Stimulated activated CD8-positive, alpha-beta memory T cell treated with anti-CD3 and anti-CD28 coated beads, Interleukin-7, amount 100 ng/mL, for 48 hours (primary cell): Measurements from ENCODE around the gene WFDC10B.
"Not testable (repeated sequence)": the region's sequence is repeated elsewhere in the genome, so short reads cannot be mapped to it uniquely, and the experiment has no call there.

ENCODE experiments used
- DNase-seq, 2 donors: peaks; one replicate each; pipeline ENCODE4 v3.0.0-alpha.2; 2020; ENCODE audit warnings: low read depth in 1 of 2; ENCODE audit errors: extremely low read depth in 1 of 2

WFDC10B gene

DNA sequence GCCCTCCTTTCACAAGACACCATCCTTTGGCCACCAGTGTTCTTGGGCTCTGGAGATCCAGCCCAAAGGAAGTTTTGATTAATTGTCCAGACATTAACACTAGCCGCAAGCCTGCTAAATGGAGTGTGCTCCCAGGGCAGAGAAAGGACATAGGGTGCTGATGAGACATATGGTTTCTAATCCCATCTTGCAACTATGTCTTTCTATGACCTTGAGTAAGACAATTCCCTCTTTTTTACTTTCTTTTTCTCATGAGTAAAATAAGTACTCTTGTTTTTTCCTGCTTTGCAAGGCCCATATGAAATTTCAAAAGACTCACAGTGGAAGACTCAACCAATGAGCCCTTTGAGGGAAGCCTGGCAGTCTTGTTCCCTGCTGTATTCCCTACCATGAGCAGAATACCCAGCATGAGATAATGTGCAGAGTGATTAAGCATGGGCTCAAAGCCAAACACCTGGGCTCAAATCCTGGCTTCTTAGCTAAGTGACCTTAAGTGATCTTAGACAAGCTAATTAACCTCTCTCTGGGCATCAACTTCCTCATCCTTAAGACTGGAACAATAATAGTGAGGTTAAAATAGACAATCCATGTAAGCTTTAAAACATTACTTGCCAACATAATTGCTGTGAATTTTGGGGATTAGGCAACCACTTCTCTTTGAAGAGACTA, at the start of gene WFDC10B:
Gene WFDC10B (minus strand): TSS at position 51 of the 669 bp plus-strand sequence. CDS start 19,027 bp downstream, outside the sequence.
- DNase-seq, result no peak

DNA sequence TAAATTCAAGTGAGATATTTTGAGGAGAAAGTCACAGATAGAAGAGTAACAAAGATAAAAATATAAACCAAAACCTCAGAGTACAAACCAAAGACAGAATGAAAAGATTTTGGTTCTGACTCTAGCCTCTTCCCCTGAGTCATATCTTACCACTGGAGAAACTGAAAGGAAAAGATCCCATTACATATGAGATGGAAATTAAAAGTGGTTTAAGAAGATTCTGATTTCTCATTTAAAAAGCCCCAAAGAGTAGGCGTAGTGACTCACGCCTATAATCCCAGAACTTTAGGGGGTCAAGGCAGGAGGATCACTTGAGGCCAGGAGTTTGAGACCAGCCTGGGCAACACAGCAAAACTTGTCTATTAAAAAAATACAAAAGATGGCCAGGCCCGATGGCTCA, 47.9 kb upstream of the WFDC10B start:
- peak in 1 of 2 donors; percentile 2 for DNase-seq

DNA sequence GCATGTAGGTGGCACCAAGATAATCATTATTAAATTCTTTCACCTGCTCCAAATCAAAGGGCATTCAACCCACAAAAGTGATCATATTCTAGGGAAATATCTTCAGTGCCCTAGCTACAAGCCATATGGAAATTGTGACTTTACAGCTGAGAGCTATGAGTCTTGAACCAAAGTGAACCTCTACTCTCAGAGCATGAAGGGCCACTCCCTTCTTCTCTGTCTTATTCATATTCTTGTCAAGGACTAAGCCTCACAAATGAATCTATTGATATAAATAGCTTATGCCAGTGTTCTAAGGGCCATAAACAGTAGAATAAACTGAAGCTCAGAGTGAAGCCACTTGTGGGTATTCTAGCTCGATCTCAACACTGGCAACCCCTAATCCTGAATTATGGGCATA, 46.9 kb upstream of the WFDC10B start:
- DNase-seq, result no peak

DNA sequence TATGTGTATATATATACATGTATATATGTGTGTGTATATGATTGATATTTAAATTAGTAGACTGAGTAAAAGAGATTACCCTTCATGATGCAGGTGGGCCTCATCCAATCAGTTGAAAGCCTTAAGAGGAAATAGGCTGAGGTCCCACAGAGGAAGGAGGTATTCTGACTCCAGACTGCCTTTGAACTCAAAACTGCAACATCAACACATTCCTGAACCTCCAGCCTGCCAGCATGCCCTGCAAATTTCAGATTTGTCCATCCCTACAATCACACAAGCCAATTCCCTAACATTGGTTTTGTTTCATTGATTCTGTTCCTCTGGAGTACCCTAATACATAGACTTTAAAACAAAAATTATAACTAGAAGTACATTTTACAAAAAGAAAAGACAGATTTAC, 40.2 kb upstream of the WFDC10B start:
- DNase-seq, result no peak

GRCh38 chr20:45742596-45742995, 37.8 kb upstream of the WFDC10B start:
- no peak for DNase-seq

GRCh38 chr20:45735988-45736387, 31.2 kb upstream of the WFDC10B start:
- no peak for DNase-seq

- no peak for DNase-seq
Observed at GRCh38 chr20:45735552-45735951, 30.7 kb upstream of the WFDC10B start.

- no peak for DNase-seq
Observed at GRCh38 chr20:45732199-45732598, 27.4 kb upstream of the WFDC10B start.

DNA sequence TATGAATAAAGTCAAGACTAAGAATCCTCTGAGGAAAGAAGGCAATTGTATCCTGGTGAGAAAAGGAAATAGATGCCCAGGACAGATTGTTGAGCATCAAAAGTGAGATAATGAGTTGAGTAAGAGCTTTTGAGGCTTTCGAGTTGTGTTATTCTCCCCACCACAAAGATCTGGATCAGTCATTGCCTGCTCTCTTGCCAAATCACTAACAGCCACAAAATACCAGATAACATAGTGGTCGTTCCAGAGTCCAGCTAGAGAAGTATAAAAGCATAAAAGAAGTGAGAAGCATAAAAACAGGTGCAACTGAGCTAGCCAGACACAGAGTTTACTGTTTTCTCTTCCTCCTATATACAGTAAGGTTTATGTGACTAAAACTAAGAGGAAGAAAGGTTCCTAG, 22.2 kb upstream of the WFDC10B start:
- no peak for DNase-seq

DNA sequence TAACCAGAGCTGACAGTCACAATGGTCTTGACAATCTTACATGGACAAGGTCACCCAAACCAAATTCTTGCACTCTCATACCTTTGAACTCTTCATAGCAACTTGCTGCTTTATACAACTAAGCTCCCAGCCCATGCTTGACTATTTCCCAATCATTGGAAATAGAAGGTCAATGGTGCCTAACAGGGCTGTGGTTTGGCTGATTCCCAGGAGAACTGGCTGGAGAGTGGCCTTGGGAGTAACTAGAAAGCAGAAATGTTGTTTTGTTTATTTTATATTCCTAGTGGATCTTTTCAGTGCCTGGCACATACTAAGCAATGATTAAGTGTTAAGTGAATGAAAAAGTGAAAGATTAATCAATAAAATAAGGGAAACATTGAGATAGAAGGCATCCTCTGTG, 20.3 kb upstream of the WFDC10B start:
- no peak for DNase-seq

GRCh38 chr20:45722047-45722446, 17.2 kb upstream of the WFDC10B start, which contains the start of gene SPINT4:
SPINT4 (plus strand) TSS chr20:45722347; CDS start chr20:45722368, 21 bp downstream.
- DNase-seq, result no peak

DNA sequence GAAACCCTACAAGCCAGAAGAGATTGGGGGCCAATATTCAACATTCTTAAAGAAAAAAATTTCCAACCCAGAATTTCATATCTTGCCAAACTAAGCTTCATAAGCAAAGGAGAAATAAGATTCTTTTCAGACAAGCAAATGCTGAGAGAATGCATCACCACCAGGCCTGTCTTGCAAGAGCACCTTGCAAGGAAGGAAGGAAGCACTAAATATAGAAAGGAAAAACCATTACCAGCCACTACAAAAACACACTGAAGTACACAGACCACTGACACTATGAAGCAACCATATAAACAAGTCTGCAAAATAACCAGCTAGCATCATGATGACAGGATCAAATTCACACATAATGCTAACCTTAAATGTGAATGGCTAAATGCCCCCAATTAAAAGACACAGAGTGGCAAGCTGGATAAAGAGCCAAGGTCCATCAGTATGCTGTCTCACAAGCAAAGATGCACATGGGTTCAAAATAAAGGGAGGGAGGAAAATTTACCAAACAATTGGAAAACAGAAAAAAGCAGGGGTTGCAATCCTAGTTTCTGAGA, 11.4 kb upstream of the WFDC10B start:
- DNase-seq, result not testable (repeated sequence)

GRCh38 chr20:45701873-45702272, 2.9 kb downstream of the WFDC10B start, which contains the start of gene WFDC13:
WFDC13 (plus strand) TSS chr20:45702038; CDS start chr20:45702124, 86 bp downstream.
- DNase-seq, result no peak

DNA sequence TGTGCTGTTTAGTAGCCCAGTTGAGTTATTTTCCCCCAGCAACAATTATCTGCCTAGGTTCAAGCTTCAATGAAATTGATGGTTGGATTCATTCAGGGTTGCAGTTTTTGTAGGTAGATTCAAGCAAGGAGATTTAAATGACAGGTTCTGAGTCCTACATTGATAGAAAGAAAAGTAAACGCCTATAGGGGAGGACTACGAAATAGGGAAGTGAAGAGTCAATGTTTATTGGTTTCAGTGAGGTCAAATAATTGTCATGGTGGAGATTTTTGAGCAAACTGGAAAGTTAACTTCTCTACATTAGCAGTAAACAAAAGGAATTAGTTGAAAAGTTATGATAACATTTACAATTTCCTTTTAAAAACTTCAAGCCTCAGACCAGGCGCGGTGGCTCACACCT, 3.7 kb downstream of the WFDC10B start:
- no peak for DNase-seq

DNA sequence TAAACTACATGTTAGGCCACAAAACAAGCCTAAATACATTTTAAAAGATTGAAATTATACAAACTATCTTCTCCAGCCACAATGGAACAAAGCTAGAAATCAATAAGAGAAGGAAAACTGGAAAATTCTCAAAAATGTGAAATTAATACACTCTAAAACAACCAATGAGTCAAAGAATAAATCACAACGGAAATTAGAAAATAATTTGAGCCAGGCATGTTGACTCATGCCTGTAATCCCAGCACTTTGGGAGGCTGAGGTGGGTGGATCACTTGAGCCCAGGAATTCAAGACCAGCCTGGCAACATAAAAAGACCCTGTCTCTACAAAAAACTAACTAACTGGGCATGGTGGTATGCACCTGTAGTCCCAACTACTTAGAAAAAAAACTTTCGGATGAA, 9.3 kb downstream of the WFDC10B start:
- no peak for DNase-seq

DNA sequence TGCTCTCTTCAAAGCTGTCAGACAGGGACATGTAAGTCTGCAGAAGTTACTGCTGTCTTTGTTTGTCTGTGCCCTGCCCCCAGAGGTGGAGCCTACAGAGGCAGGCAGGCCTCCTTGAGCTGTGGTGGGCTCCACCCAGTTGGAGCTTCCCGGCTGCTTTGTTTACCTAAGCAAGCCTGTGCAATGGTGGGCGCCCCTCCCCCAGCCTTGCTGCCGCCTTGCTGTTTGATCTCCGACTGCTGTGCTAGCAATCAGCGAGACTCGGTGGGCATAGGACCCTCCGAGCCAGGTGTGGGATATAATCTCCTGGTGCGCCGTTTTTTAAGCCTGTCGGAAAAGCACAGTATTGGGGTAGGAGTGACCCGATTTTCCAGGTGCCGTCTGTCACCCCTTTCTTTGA, 11.5 kb downstream of the WFDC10B start:
- DNase-seq, result not testable (repeated sequence)

DNA sequence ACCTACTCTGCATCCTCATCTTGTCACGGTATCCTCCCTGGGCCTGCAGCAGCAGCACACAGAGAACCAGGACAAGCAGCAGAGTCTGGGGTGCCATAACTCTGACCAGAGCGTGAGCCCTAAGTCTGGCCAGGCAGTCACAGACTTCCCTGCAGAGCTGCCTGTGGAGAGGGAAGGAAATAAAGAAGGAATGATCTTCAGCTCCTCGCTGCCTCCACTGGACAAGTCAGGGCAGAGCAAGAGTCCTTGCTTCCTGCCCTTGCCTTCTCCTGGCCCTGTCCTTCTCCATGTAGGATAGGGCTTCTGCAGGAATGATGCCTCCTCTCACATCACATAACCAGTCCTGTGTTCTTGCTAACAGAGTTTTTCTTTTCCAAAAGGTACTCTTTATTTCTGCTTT, 18.9 kb downstream of the WFDC10B start:
- DNase-seq, result no peak

GRCh38 chr20:45679650-45680049, 25.2 kb downstream of the WFDC10B start:
- DNase-seq, result no peak

DNA sequence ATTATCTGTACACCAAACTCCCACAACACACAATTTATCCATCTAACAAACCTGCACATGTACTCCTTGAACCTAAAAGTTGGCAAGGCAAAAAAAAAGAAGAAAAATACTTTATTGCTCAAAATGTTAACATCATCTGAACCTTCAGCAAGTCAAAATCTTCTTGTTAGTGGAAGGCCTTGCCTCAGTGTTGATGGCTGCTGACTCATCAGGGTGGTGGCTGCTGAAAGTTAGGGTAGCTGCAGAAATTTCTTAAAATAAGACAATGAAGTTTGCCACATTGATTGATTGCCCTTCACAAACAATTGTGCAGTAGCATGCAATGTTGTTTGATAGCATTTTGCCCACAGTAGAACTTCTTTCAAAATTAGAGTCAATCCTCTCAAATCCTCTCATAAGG, 32.1 kb downstream of the WFDC10B start:
- DNase-seq, result no peak

- DNase-seq, result no peak
Observed at GRCh38 chr20:45670139-45670538, 34.7 kb downstream of the WFDC10B start, which contains the start of gene WFDC11. WFDC11 (minus strand) TSS chr20:45670239; CDS start chr20:45650600, 19,639 bp downstream.

- not testable (repeated sequence) for DNase-seq
Observed at GRCh38 chr20:45657038-45657437, 47.8 kb downstream of the WFDC10B start.

- DNase-seq, result not testable (repeated sequence)
Observed at GRCh38 chr20:45651726-45652125, 53.1 kb downstream of the WFDC10B start.
